H1 (cell line): ENCODE data around the gene CARM1. TPM values are rescaled to one million over a fixed set of nuclear protein-coding genes. Genes with fewer than 3 reads are reported as not detected.

Experiments
- CBX8 ChIP-seq: fragments of 300-800, 300-1000 bp; sonication (generic); IDR thresholded peaks from 2 replicates; pipeline ENCODE4 v1.7.1; 2016; ENCODE audit warnings: low read depth, low read length, borderline replicate concordance
- CEBPB ChIP-seq: IDR thresholded peaks from 2 replicates; pipeline ENCODE4 v1.6.1; 2012; ENCODE audit warnings: low read depth, low read length
- HDAC6 ChIP-seq: IDR thresholded peaks from one replicate; pipeline ENCODE4 v1.7.1; 2012; ENCODE audit warnings: low read depth, mild to moderate bottlenecking, inconsistent platforms, low read length, moderate library complexity
- KDM5A ChIP-seq: fragments of 200-600 bp; IDR thresholded peaks from 2 replicates; pipeline ENCODE4 v1.7.1; 2012; ENCODE audit warnings: mild to moderate bottlenecking, low read length, inconsistent platforms, mixed read lengths
- NRF1 ChIP-seq: IDR thresholded peaks from 2 replicates; pipeline ENCODE4 v1.6.1; 2011; ENCODE audit warnings: mild to moderate bottlenecking, low read depth, low read length, improper control_type of control experiment
- RBBP5 ChIP-seq: IDR thresholded peaks from 2 replicates; pipeline ENCODE4 v1.7.1; 2012; ENCODE audit warnings: low read depth, mild to moderate bottlenecking, inconsistent platforms, low read length, moderate library complexity, borderline replicate concordance
- SIX5 ChIP-seq: IDR thresholded peaks from 2 replicates; pipeline ENCODE4 v1.6.1; 2011; ENCODE audit warnings: mild to moderate bottlenecking, low read depth, low read length
- SUZ12 ChIP-seq: fragments of 200-600 bp; sonication (generic); IDR thresholded peaks from 2 replicates; pipeline ENCODE4 v1.6.1; 2012; ENCODE audit warnings: mild to moderate bottlenecking, inconsistent platforms, low read length, moderate library complexity, mixed read lengths
- TEAD4 ChIP-seq: IDR thresholded peaks from 2 replicates; pipeline ENCODE4 v1.6.1; 2012; ENCODE audit warnings: low read depth, low read length, inconsistent platforms, mixed read lengths
- ZNF274 ChIP-seq: IDR thresholded peaks from 2 replicates; pipeline ENCODE4 v1.7.0; 2012; ENCODE audit warnings: low read length, borderline replicate concordance; ENCODE audit errors: extremely low read depth
- polyA plus RNA-seq, 7 experiments: library from polyadenylated mRNA; depleted of rRNA in 3 of 7; stranded (reverse) in 5 of 7; unstranded in 2 of 7; fragments of >200 nt in 5 of 7; fragments of 200-250 nt in 2 of 7; gene quantifications; 1 replicate in 5 of 7; 2 replicates in 1 of 7; 4 replicates in 1 of 7; pipeline versions ENCODE4 v1.2.1 to v1.2.3, GENCODE V29; 2011 to 2013; ENCODE audit warnings: missing spikeins in 2 of 7, mixed read lengths in 2 of 7
- total RNA-seq: library from RNA; stranded (reverse); fragmentation: NEBNext Ultra II Directional; extraction: Animal tissue kit (Norgen Biotek cat#: 25700); gene quantifications from 2 replicates; pipeline ENCODE4 v1.2.1, GENCODE V29; 2021
- TF ChIP-seq, protein P1 (sequence below): fragments of 300-600 bp; sonication (generic); IDR thresholded peaks from 2 replicates; pipeline ENCODE4 v1.7.1; 2012; ENCODE audit warnings: low read length, moderate library complexity, mild to moderate bottlenecking, inconsistent platforms; ENCODE audit not compliant: insufficient replicate concordance
- TF ChIP-seq, protein P2 (sequence below): IDR thresholded peaks from 2 replicates; pipeline ENCODE4 v1.6.1; 2012; ENCODE audit warnings: inconsistent platforms

CARM1 gene
- total and polyA plus RNA-seq, 2 of the 8 experiments (the other 6 are each of a cell fraction or from before 2014, with no cell fraction given) = 134 to 164 TPM

DNA sequence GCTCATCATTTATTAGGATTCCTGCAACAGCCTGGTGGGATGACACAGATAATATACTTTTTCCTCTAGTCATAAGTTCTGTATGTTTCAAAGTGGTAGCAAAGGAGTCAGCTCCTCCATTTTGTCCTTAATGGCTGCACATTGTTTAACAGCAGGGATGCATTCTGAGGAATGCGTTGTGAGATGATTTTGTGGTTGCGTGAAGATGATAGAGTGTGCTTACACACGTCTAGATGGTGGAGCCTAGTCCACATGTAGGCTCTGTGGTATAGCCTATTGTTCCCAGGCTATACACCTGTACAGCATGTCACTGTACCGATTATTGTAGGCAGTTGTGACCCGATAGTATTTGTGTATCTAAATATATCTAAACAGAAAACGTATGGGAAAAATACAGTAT is 94.0 kb downstream of the CARM1 start (continued):
- TF ChIP-seq, protein P1, sequence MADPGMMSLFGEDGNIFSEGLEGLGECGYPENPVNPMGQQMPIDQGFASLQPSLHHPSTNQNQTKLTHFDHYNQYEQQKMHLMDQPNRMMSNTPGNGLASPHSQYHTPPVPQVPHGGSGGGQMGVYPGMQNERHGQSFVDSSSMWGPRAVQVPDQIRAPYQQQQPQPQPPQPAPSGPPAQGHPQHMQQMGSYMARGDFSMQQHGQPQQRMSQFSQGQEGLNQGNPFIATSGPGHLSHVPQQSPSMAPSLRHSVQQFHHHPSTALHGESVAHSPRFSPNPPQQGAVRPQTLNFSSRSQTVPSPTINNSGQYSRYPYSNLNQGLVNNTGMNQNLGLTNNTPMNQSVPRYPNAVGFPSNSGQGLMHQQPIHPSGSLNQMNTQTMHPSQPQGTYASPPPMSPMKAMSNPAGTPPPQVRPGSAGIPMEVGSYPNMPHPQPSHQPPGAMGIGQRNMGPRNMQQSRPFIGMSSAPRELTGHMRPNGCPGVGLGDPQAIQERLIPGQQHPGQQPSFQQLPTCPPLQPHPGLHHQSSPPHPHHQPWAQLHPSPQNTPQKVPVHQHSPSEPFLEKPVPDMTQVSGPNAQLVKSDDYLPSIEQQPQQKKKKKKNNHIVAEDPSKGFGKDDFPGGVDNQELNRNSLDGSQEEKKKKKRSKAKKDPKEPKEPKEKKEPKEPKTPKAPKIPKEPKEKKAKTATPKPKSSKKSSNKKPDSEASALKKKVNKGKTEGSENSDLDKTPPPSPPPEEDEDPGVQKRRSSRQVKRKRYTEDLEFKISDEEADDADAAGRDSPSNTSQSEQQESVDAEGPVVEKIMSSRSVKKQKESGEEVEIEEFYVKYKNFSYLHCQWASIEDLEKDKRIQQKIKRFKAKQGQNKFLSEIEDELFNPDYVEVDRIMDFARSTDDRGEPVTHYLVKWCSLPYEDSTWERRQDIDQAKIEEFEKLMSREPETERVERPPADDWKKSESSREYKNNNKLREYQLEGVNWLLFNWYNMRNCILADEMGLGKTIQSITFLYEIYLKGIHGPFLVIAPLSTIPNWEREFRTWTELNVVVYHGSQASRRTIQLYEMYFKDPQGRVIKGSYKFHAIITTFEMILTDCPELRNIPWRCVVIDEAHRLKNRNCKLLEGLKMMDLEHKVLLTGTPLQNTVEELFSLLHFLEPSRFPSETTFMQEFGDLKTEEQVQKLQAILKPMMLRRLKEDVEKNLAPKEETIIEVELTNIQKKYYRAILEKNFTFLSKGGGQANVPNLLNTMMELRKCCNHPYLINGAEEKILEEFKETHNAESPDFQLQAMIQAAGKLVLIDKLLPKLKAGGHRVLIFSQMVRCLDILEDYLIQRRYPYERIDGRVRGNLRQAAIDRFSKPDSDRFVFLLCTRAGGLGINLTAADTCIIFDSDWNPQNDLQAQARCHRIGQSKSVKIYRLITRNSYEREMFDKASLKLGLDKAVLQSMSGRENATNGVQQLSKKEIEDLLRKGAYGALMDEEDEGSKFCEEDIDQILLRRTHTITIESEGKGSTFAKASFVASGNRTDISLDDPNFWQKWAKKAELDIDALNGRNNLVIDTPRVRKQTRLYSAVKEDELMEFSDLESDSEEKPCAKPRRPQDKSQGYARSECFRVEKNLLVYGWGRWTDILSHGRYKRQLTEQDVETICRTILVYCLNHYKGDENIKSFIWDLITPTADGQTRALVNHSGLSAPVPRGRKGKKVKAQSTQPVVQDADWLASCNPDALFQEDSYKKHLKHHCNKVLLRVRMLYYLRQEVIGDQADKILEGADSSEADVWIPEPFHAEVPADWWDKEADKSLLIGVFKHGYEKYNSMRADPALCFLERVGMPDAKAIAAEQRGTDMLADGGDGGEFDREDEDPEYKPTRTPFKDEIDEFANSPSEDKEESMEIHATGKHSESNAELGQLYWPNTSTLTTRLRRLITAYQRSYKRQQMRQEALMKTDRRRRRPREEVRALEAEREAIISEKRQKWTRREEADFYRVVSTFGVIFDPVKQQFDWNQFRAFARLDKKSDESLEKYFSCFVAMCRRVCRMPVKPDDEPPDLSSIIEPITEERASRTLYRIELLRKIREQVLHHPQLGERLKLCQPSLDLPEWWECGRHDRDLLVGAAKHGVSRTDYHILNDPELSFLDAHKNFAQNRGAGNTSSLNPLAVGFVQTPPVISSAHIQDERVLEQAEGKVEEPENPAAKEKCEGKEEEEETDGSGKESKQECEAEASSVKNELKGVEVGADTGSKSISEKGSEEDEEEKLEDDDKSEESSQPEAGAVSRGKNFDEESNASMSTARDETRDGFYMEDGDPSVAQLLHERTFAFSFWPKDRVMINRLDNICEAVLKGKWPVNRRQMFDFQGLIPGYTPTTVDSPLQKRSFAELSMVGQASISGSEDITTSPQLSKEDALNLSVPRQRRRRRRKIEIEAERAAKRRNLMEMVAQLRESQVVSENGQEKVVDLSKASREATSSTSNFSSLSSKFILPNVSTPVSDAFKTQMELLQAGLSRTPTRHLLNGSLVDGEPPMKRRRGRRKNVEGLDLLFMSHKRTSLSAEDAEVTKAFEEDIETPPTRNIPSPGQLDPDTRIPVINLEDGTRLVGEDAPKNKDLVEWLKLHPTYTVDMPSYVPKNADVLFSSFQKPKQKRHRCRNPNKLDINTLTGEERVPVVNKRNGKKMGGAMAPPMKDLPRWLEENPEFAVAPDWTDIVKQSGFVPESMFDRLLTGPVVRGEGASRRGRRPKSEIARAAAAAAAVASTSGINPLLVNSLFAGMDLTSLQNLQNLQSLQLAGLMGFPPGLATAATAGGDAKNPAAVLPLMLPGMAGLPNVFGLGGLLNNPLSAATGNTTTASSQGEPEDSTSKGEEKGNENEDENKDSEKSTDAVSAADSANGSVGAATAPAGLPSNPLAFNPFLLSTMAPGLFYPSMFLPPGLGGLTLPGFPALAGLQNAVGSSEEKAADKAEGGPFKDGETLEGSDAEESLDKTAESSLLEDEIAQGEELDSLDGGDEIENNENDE = no peak
- no peak for TF ChIP-seq TEAD4
- no peak for TF ChIP-seq NRF1
- TF ChIP-seq HDAC6 = no peak
- no peak for TF ChIP-seq CBX8
- no peak for TF ChIP-seq ZNF274
- TF ChIP-seq SIX5 = no peak
- no peak for TF ChIP-seq RBBP5
- TF ChIP-seq KDM5A = no peak
- TF ChIP-seq, protein P2, sequence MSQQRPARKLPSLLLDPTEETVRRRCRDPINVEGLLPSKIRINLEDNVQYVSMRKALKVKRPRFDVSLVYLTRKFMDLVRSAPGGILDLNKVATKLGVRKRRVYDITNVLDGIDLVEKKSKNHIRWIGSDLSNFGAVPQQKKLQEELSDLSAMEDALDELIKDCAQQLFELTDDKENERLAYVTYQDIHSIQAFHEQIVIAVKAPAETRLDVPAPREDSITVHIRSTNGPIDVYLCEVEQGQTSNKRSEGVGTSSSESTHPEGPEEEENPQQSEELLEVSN = no peak
- no peak for TF ChIP-seq SUZ12
- TF ChIP-seq CEBPB = no peak
